ENCODE results near the gene PIGQ.

Gene PIGQ

GRCh38 chr16:572865-573650, 3.3 kb downstream of the PIGQ start:
- DNase-seq, result no peak

GRCh38 chr16:574021-574760, 4.4 kb downstream of the PIGQ start:
- no peak for DNase-seq

DNA sequence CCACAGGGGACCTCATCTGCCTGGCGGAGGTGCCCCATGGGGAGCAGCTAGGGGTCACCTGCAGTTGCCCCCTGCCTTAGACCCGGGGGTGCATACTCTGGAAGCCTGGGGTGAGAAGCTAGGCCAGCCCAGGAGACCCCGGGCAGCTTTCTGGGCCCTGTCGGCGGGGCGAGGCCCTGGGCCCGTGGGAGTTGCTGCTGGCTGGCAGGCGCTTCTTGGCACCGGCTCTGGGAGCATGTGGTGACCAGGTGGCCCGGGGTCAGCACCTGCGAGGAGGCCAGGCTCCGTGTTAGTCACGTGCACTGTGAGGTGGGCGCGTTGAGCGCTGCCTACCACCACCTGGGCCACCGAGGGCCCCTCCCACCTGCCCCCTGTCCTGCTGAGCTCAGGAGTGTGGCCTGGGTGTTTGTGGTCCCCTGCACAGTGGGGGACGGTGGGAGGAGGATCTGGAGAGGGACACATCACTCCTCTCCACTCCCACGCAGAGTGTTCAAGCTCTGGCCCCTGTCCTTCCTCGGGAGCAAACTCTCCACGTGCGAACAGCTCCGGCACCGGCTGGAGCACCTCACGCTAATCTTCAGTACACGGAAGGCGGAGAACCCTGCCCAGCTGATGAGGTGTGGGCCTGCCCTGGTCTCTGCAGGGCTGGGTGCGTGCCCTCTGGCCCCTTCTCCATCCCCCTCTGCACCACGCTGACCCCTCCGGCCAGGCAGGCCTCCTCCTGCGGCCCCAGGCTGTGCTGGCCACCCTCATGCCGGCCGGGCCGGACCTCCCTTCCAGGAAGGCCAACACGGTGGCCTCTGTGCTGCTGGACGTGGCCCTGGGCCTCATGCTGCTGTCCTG, 5.8 kb downstream of the PIGQ start:
- DNase-seq, result no peak

- DNase-seq, result no peak
Measured at GRCh38 chr16:576197-576822, 6.5 kb downstream of the PIGQ start.

GRCh38 chr16:576823-577201, 7.0 kb downstream of the PIGQ start:
- no peak for DNase-seq

GRCh38 chr16:577796-578195, 8.0 kb downstream of the PIGQ start:
- DNase-seq, result no peak

DNA sequence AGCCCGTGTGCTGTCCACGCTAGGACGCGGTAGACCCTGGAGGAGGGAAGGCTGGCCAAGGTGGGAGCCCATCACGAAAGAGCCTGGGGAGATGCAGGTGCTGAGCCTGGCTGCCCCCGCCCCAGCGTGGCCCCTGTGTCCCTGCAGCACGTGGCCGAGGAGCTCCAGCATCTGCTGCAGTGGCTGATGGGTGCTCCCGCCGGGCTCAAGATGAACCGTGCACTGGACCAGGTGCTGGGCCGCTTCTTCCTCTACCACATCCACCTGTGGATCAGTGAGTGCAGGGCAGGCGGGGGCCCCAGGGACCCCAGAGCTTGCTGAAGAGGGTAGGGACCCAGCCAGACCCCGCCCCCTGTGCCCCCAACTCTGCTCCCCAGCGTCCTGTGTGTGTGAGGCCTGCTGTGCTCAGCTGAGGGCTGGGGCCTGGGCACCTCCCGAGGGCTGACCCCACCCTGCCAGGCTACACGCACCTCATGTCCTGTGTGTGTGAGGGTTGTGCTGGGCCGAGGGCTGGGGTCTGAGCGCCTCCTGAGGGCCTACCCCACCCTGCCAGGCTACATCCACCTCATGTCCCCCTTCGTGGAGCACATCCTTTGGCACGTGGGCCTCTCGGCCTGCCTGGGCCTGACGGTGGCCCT, 8.6 kb downstream of the PIGQ start:
- DNase-seq, result no peak

- peak; percentile 95 for DNase-seq
Measured at GRCh38 chr16:578870-579405, 9.2 kb downstream of the PIGQ start.

GRCh38 chr16:580141-580945, 10.6 kb downstream of the PIGQ start:
- DNase-seq, result no peak

- DNase-seq, result no peak
Measured at GRCh38 chr16:580946-581498, 11.3 kb downstream of the PIGQ start.

DNA sequence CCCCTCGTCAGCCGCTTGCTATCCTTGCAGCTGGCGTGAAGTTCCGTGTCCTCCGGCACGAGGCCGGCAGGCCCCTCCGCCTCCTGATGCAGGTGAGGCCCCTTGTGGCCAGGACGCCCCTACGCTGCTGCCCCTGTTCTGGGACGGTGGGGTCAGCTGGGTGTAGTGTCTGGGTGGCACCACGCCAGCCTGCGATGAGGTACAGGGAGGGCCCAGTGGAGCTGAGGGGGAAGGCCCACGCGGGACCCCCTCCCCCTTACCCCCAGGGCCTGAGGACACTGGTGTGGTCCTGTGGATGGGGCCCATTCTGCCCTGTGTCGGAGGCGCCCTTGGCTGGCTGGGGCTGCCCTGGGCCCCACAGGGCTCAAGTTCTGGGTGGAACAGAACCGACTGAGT, 12.4 kb downstream of the PIGQ start:
- DNase-seq, result no peak

- no peak for DNase-seq
Measured at GRCh38 chr16:582614-583331, 13.0 kb downstream of the PIGQ start.

GRCh38 chr16:583470-583814, 13.7 kb downstream of the PIGQ start:
- no peak for DNase-seq

- DNase-seq, result no peak
Measured at GRCh38 chr16:583815-584591, 14.2 kb downstream of the PIGQ start.

- no peak for DNase-seq
Measured at GRCh38 chr16:585351-585750, 15.6 kb downstream of the PIGQ start.

DNA sequence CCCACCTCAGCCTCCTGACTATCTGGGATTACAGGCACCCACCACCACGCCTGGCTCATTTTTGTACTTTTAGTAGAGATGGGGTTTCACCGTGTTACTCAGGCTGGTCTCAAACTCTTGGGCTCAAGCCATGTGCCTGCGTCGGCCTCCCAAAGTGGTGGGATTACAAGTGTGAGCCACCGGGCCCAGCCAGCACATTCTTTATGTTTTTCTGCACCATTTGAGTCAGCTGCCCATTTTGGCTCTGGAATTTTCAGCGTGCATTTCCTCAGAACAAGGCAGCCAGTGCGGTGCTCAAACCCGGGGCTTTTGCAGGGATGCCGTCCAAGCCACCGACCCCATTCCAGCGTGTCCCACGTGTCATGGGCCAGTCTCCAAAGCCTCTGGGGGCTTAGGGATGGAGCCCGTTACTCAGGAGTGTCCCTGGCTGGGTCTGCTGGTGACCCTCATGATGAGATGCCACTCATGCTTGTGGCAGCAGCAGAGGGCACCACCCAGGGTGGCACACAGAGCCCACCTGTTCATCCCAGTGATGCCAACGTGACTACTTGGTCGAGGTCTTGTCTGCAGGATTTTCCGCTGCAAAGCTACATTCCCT, 16.4 kb downstream of the PIGQ start:
- DNase-seq, result no peak

- DNase-seq, result peak; percentile 34
Measured at GRCh38 chr16:586645-587590, 17.1 kb downstream of the PIGQ start.

DNA sequence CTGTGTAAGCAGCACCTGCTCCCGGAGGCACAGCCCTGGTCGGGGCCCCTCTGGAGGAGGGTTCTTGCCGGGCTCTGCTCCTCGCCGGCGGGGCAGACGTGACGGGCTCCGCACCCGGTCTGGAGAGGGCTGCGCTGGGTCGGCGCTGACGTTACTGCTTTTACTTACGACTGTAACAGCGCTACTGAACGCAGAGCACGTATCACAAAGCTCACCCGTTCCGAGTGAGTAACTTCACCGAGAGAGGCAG, 18.8 kb downstream of the PIGQ start:
- DNase-seq, result peak; percentile 82

All from hematopoietic multipotent progenitor cell treated with erythropoietin and hydrocortisone succinate and interleukin-3 and kit ligand, for 6 days (in vitro differentiated cells).